Measurements from ENCODE around the gene SYK. TPM values are rescaled to one million over a fixed set of nuclear protein-coding genes. Genes with fewer than 3 reads are reported as not detected.

Gene SYK
- total and polyA plus RNA-seq, 2 of the 4 experiments (the other 2 are of a cell fraction) = not detected

DNA sequence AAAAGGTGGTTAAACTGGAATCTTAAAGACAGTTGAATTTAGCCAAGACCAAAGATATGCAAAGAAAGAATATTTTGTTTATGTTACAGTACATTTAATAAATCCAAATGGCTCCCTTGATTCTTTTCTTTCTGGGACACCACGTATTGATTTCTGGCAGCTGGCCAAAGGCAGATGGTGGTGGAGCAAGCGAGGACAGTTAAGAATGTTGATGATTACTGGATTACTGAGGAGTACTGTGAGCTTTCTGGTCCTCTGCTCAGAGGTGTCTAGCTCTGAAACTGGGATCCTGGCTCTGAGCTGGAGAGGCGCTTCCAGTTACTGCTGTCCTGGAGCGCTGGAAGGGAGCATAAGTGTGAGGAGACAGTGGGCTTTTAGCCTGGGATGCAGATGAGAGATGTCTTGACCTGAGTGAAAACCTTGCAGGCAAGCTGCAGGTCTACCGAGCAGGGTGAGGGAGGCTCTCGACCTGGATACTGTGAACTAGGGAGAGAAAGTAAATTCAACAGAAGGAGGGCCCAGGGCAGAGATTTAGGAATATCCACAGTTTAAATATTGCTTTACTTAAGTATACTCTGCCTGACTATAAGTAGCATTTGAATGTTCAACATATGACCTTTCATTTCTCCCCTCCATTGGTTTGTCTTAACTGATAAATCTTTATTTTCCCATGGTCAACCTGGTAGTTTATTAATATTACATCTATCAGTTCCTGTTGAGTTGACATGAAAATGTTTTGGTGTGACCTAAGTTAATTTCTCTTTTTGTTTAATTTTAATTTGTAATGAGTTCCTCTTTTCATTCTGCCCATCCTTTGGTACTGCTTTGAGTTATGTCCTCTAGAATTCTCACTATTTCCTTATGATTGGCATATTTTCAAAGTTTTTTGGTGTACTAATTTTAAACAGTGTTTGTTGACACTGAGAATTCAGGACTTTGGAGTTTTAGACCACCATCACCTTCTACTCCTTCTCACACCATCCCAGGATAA is 3.7 kb downstream of the SYK start (continued):
- TF ChIP-seq RCOR1 (IDR thresholded peaks at IDR 0.05; ENCODE audit: insufficient replicate concordance, low read length) = no peak

DNA sequence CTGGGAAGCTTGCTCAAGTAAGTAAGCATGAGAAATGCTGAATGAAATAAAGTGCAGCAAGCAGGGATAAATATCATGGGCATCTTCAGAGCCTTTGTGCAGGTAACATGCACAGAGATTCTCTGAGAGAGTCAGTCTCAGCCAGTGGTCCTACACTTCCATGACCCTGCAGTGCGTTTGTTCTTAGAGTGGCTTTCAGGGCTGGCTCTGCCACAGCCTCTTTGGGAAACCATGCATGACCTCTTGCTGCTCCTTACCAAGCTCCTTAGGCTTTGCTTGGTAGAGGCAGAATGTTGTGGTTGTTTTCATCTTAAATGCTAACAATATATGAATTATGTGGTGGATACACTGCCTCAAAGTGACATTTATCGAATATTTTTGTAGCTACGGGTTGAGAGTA is 5.4 kb downstream of the SYK start:
- Histone ChIP-seq H3K4me1 (ENCODE audit: control insufficient read depth, insufficient read depth, low read length) (no peaks in the 10 kb centered on the region), H2AFZ (replicated peaks; ENCODE audit: low read length, poor library complexity) (no peak overlapping the region), H2BK120ac (ENCODE audit: low read depth, low read length) (no peak overlapping the region), H3K23ac (ENCODE audit: low read depth, low read length) (no peak overlapping the region), H3K36me3 (ENCODE audit: control insufficient read depth, insufficient read depth, low read length) (no peaks in the 10 kb centered on the region), H3K14ac (replicated peaks; ENCODE audit: low read depth, low read length) (no peak overlapping the region), H4K20me1 (ENCODE audit: insufficient read depth, low read length) (no peaks in the 10 kb centered on the region), H2BK5ac (ENCODE audit: low read depth, low read length, poor library complexity, severe bottlenecking) (no peak overlapping the region), H3K27me3 (ENCODE audit: control insufficient read depth, insufficient read depth, low read length) (peaks cover 6% of the 10 kb centered on the region), H3K4ac (ENCODE audit: low read depth, low read length) (no peak overlapping the region), H3K4me3 (ENCODE audit: insufficient read depth, low read depth, low read length) (no peak overlapping the region), H3K9ac (ENCODE audit: low read depth, low read length) (no peak overlapping the region), H2AK5ac (ENCODE audit: low read depth, low read length) (no peak overlapping the region), H2BK15ac (ENCODE audit: low read depth, low read length) (no peak overlapping the region), H4K91ac (ENCODE audit: insufficient read depth, low read depth, low read length) (no peak overlapping the region), H4K5ac (ENCODE audit: low read depth, low read length) (no peak overlapping the region), H3K9me1 (ENCODE audit: insufficient read depth, low read length) (no peaks in the 10 kb centered on the region), H4K8ac (ENCODE audit: low read depth in 2 of 2, low read length in 2 of 2) (no peak overlapping the region), H3K79me1 (ENCODE audit: low read depth in 1 of 2, low read length in 2 of 2) (no peaks in the 10 kb centered on the region), H2BK20ac (ENCODE audit: low read depth, low read length) (no peak overlapping the region), H3K4me2 (ENCODE audit: low read depth, low read length) (no peak overlapping the region), H3K9me3 (ENCODE audit: control insufficient read depth, insufficient read depth, low read length) (0 out of 2 replicates have a peak, but pooled peaks cover under 1% of the 10 kb centered on the region), H2AK9ac (replicated peaks; ENCODE audit: low read depth, low read length, poor library complexity) (no peak overlapping the region), H3K18ac (ENCODE audit: low read depth, low read length) (no peak overlapping the region), H3K27ac (ENCODE audit: insufficient read depth, low read length) (no peak overlapping the region), H3K56ac (ENCODE audit: extremely low read depth, insufficient read depth, low read length) (no peak overlapping the region)
- CTCF ChIA-PET = no interaction called here
- no peak for ATAC-seq (ENCODE audit: low read depth)
- intact Hi-C loops (cut with micrococcal nuclease) (no loop called here), dilution Hi-C loops (cut with HindIII; ENCODE audit: low sequenced_read_pairs, unreplicated experiment) (no loop called here), in situ Hi-C loops (cut with MboI; ENCODE audit: low sequenced_read_pairs) (no loop called here)
- WGBS, 2 experiments (ENCODE audit: extremely low coverage in 2 of 2, insufficient read length in 1 of 2) = 80% methylated on average over 1 of the region's 3 CpGs; no CpG with 5 or more reads in 1 of the 2 experiments
- POLR2A ChIA-PET (ENCODE audit: unreplicated experiment) = no interaction called here
- BruUV-seq (replicated peaks) = no TSS peak
- no peak for DNase-seq
- TF ChIP-seq MXI1 (IDR thresholded peaks at IDR 0.05; ENCODE audit: borderline replicate concordance, low read depth, low read length) (no peak), ELK1 (IDR thresholded peaks at IDR 0.05; ENCODE audit: borderline replicate concordance, low read depth, low read length) (no peak), MAZ (IDR thresholded peaks at IDR 0.05; ENCODE audit: borderline replicate concordance, low read depth, low read length) (no peak), FOS (IDR thresholded peaks at IDR 0.05; ENCODE audit: low read depth, low read length) (no peak), RCOR1 (IDR thresholded peaks at IDR 0.05; ENCODE audit: insufficient replicate concordance, low read length) (no peak), BHLHE40 (IDR thresholded peaks at IDR 0.05; ENCODE audit: low read depth, low read length) (no peak), CEBPB (IDR thresholded peaks at IDR 0.05; ENCODE audit: low read depth, low read length) (no peak), RFX5 (IDR thresholded peaks at IDR 0.05; ENCODE audit: low read depth, low read length) (no peak), CHD1 (IDR thresholded peaks at IDR 0.05; ENCODE audit: low read depth, low read length) (no peak), POLR2A (IDR thresholded peaks at IDR 0.05; ENCODE audit: low read depth, low read length) (no peak), RAD21 (IDR thresholded peaks at IDR 0.05; ENCODE audit: low read length) (no peak), NFE2L2 (IDR thresholded peaks at IDR 0.05; ENCODE audit: low read depth, low read length) (no peak), MAFK (IDR thresholded peaks at IDR 0.05; ENCODE audit: low read depth, low read length) (no peak), USF2 (IDR thresholded peaks at IDR 0.05; ENCODE audit: low read depth, low read length) (no peak), SMC3 (IDR thresholded peaks at IDR 0.05; ENCODE audit: low read depth, low read length) (no peak)
